Thyroid gland (tissue), 4 donors: ENCODE data around the gene TMEM217. TPM values are rescaled to one million over a fixed set of nuclear protein-coding genes. Genes with fewer than 3 reads are reported as not detected.

Experiments
- DNase-seq, 2 donors: peaks; one replicate each; pipeline ENCODE4 v3.0.0-alpha.2; 2019
- H3K27ac ChIP-seq, 3 donors: fragments of 200-600 bp; sonication (generic); 1 replicate in 2 of 3; 2 replicates in 1 of 3; pipeline ENCODE4 v1.5.1; 2016 to 2019; ENCODE audit warnings: mild to moderate bottlenecking in 1 of 3, moderate library complexity in 1 of 3
- H3K27me3 ChIP-seq: fragments of 200-600 bp; sonication (generic); one replicate; pipeline ENCODE4 v1.5.1; 2019
- H3K36me3 ChIP-seq, 2 donors: fragments of 200-600 bp; sonication (generic); one replicate each; pipeline ENCODE4 v1.5.1; 2016 to 2019
- H3K4me1 ChIP-seq, 2 donors: fragments of 200-600 bp; sonication (generic); one replicate each; pipeline ENCODE4 v1.5.1; 2017 to 2019
- H3K4me3 ChIP-seq, 3 donors: fragments of 200-600 bp; sonication (generic); replicated peaks in 1 of 3; 1 replicate in 2 of 3; 2 replicates in 1 of 3; pipeline ENCODE4 v1.5.1; 2016; ENCODE audit warnings: mild to moderate bottlenecking in 1 of 3
- H3K9me3 ChIP-seq: fragments of 200-600 bp; sonication (generic); one replicate; pipeline ENCODE4 v1.5.1; 2017
- POLR2A ChIP-seq, 2 donors: fragments of 450-650 bp; IDR thresholded peaks; one replicate each; pipeline ENCODE4 v1.6.1; 2017; ENCODE audit warnings: antibody characterized with exemption in 2 of 2, mild to moderate bottlenecking in 2 of 2, moderate library complexity in 1 of 2
- WGBS, 2 donors: methylation state at CpG; one replicate each; pipeline ENCODE4 v1.1.5; 2017; 5-methylcytosine and 5-hydroxymethylcytosine counted together
- intact Hi-C: fragments of 100-400 bp; cut with DNase I; formaldehyde crosslinking; loops from one replicate; pipeline ENCODE4 v1.15.1; 2023
- total RNA-seq, 4 donors: library from RNA; depleted of rRNA; stranded (reverse); fragments of >200 nt; gene quantifications; one replicate each; pipeline ENCODE4 v1.2.3, GENCODE V29; 2016
- TF ChIP-seq, protein P1 (sequence below), 6 experiments: fragments of 200-600 bp in 3 of 6; fragments of 450-650 bp in 3 of 6; sonication (generic) in 3 of 6; IDR thresholded peaks; one replicate each; pipeline ENCODE4 v1.5.1; 2016 to 2019; ENCODE audit warnings: antibody characterized with exemption in 6 of 6, mild to moderate bottlenecking in 2 of 6, inconsistent platforms in 1 of 6, moderate library complexity in 1 of 6

The TMEM217 gene
- total RNA-seq, 4 donors from 2014 or later, result 0.22 to 3.8 (median 1.0) TPM; not detected in 1

DNA sequence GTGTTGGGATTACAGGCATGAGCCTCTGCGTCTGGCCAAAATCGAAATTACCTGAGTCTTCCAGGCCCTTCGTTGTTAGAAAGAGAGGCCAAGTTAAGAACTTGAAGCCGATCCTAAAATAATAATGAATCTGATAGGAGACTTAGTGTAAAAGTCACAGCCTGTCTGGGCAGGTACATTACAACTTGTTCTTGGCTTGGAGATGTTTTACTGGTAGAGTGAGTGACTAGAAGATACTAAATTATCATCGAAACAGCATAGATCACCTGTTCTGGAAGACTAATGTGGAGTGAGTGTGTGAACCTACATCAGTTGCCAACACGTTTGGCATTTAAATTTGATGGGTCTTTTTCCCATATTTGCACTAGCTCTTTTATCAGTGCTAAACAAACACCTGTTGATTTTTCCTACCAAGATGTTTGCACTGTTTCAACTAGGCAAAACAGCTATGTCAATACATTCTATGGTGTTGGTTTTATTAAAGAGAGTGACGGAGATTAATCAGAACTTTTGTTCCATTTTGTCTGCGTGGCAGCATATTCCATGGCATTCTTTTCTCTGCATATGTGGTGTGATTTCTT lies 4.6 kb upstream of the TMEM217 start:
- Histone ChIP-seq H3K4me3 (no peak overlapping the region), H3K4me1 (peaks cover 13 to 19% of the 10 kb centered on the region in 2 donors), H3K36me3 (no peaks in the 10 kb centered on the region), H3K27me3 (no peaks in the 10 kb centered on the region), H3K9me3 (no peaks in the 10 kb centered on the region), H3K27ac (no peak overlapping the region)
- intact Hi-C loops, result no loop called here
- no peak for DNase-seq
- 74 to 77% methylated on average over 8 of the region's 8 CpGs for WGBS, 2 donors
- no peak for TF ChIP-seq POLR2A (IDR thresholded peaks at IDR 0.05)
- TF ChIP-seq, protein P1, sequence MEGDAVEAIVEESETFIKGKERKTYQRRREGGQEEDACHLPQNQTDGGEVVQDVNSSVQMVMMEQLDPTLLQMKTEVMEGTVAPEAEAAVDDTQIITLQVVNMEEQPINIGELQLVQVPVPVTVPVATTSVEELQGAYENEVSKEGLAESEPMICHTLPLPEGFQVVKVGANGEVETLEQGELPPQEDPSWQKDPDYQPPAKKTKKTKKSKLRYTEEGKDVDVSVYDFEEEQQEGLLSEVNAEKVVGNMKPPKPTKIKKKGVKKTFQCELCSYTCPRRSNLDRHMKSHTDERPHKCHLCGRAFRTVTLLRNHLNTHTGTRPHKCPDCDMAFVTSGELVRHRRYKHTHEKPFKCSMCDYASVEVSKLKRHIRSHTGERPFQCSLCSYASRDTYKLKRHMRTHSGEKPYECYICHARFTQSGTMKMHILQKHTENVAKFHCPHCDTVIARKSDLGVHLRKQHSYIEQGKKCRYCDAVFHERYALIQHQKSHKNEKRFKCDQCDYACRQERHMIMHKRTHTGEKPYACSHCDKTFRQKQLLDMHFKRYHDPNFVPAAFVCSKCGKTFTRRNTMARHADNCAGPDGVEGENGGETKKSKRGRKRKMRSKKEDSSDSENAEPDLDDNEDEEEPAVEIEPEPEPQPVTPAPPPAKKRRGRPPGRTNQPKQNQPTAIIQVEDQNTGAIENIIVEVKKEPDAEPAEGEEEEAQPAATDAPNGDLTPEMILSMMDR (IDR thresholded peaks at IDR 0.05), result no peak

DNA sequence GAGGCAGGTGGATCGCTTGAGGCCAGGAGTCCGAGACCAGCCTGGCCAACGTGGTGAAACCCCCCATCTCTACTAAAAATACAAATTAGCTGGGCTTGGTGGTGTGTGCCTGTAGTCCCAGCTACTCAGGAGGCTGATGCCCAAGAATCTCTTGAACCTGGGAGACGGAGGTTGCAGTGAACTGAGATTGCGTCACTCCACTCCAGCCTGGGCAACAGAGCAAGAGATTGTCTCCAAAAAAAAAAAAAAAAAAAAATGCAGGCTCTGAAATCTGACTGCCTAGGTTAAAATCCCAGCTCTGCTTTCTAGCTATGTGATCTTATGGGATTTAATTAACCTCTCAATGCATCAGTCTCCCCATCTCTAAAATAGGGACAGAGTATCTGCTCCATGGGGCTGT lies 3.3 kb upstream of the TMEM217 start:
- H3K4me3 ChIP-seq, result no peak overlapping the region
- H3K36me3 ChIP-seq, result no peaks in the 10 kb centered on the region
- peaks cover 19 to 20% of the 10 kb centered on the region in 2 donors for H3K4me1 ChIP-seq
- 76 to 81% methylated on average over 5 of the region's 5 CpGs for WGBS, 2 donors
- H3K27ac ChIP-seq, result no peak overlapping the region
- peak in 1 of 2 donors; percentile 21 for DNase-seq
- no peaks in the 10 kb centered on the region for H3K27me3 ChIP-seq
- no peaks in the 10 kb centered on the region for H3K9me3 ChIP-seq
- no peak for TF ChIP-seq POLR2A (IDR thresholded peaks at IDR 0.05)
- TF ChIP-seq, protein P1 (IDR thresholded peaks at IDR 0.05), result no peak
- intact Hi-C loops, result no loop called here

DNA sequence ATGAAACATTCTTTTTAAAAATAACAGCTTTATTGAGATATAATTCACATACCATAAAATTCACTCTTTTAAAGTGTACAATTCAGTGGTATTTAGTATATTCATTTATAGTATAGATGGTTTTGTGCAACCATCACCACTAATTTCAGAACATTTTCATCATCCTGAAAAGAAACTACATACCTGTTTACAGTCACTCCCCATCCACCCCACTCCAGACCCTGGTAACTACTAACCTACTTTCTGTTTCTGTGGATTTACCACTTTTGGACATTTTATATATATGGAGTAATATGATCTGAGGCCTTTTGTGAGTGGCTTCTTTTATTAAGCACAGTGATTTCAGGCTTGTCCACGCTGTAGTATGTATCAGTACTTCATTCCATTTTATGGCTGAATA lies 2.5 kb upstream of the TMEM217 start:
- intact Hi-C loops, result no loop called here
- no peaks in the 10 kb centered on the region for H3K9me3 ChIP-seq
- H3K4me1 ChIP-seq, result peaks cover 19 to 20% of the 10 kb centered on the region in 2 donors
- no peak overlapping the region for H3K27ac ChIP-seq
- no peak overlapping the region for H3K4me3 ChIP-seq
- TF ChIP-seq, protein P1 (IDR thresholded peaks at IDR 0.05), result no peak
- TF ChIP-seq POLR2A (IDR thresholded peaks at IDR 0.05), result no peak
- H3K36me3 ChIP-seq, result no peaks in the 10 kb centered on the region
- no peaks in the 10 kb centered on the region for H3K27me3 ChIP-seq
- 96% methylated on average over 1 of the region's 1 CpG for WGBS, 2 donors
- no peak for DNase-seq

DNA sequence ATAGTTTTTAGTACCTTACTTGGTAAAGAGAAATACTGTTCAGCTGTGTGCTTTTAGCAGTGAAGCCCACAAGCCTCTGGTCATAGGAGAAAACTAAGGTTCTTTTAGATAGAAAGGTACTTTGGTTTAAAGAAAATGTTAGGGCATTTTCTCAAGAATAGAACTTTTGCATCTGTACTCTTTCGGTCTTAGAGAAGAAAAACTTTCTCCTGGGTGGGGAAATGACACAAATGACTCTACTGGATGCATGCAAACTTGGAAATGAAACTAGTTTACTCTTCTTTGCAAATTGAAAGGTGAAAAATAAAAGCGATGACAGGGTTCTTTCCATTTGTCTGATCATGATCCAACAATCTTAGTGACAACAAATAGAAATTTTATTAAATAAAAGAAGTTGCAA lies 2.1 kb upstream of the TMEM217 start:
- H3K27me3 ChIP-seq, result no peaks in the 10 kb centered on the region
- TF ChIP-seq, protein P1 (IDR thresholded peaks at IDR 0.05), result no peak
- no peak for TF ChIP-seq POLR2A (IDR thresholded peaks at IDR 0.05)
- H3K36me3 ChIP-seq, result no peaks in the 10 kb centered on the region
- H3K27ac ChIP-seq, result no peak overlapping the region
- H3K4me1 ChIP-seq, result peaks cover 19 to 20% of the 10 kb centered on the region in 2 donors
- H3K4me3 ChIP-seq, result no peak overlapping the region
- no peak for DNase-seq
- WGBS, 2 donors, result 74 to 88% methylated on average over 2 of the region's 2 CpGs
- H3K9me3 ChIP-seq, result no peaks in the 10 kb centered on the region
- intact Hi-C loops, result no loop called here

DNA sequence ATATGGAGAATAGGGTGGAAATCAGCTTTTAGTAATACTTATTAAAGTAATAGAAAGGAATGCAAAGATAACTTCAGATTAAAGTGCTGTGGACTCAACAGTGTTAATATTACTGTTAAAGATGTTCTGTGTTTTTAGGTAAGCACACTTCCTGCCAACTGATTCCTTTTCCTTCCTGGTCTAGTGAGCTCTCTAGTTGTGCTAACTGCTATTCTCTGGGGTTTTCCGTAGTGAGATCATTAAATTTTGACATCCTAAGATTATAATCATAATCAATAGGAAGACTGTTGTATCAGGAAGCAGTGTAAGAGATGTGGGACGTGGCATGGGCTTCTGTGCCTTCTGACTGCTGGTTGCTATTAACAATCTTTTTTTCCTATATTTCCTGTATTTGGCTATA lies 1.2 kb upstream of the TMEM217 start:
- 33 to 48% methylated on average over 2 of the region's 2 CpGs for WGBS, 2 donors
- no peaks in the 10 kb centered on the region for H3K36me3 ChIP-seq
- no peak for DNase-seq
- H3K9me3 ChIP-seq, result no peaks in the 10 kb centered on the region
- peaks cover 17 to 18% of the 10 kb centered on the region in 2 donors for H3K4me1 ChIP-seq
- H3K4me3 ChIP-seq, result no peak overlapping the region
- peak overlapping the region in 1 of 3 donors; percentile 86 for H3K27ac ChIP-seq
- TF ChIP-seq, protein P1 (IDR thresholded peaks at IDR 0.05), result no peak
- no peak for TF ChIP-seq POLR2A (IDR thresholded peaks at IDR 0.05)
- intact Hi-C loops, result no loop called here
- H3K27me3 ChIP-seq, result no peaks in the 10 kb centered on the region
